ENCODE results near the gene PPM1H.

DNA sequence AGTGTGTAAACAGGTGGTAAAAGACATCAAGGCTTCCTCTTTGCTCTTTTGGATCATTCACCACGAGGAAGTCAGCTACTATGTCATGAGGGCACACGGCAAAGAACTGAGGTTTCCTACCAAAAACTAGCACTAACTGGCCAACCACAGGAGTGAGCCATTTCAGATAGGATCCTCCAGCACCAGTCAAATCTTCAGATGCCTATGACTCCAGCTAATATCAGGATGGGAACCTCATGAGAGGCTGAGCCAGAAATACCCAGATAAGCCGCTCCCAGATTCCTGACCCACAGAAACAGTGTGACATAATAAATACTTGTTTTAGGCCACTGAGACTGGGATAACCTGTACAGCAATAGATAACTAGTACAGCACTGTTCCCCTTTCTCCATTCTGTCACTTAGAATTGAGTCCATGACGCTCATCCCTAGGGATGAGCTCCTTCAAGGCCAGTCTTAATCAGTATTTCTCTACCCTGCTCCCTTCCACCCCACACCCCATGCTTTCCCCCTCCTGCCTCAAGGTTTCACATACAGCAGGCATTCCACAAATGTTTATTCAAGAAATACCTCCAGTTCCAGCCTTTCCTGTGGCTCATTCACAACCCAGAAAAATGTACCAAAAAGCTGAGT lies 68.4 kb downstream of the PPM1H start:
- TF ChIP-seq EGR1 (IDR thresholded peaks at IDR 0.05; ENCODE audit: borderline replicate concordance in 1 of 2, low read depth in 2 of 2, low read length in 2 of 2): no peak
- no peak for TF ChIP-seq LARP7 (IDR thresholded peaks at IDR 0.05)
- no peak for TF ChIP-seq ZNF24 (IDR thresholded peaks at IDR 0.05)
- TF ChIP-seq POLR2A (IDR thresholded peaks at IDR 0.05; ENCODE audit: low read depth, low read length): no peak
- TF ChIP-seq, protein P1, sequence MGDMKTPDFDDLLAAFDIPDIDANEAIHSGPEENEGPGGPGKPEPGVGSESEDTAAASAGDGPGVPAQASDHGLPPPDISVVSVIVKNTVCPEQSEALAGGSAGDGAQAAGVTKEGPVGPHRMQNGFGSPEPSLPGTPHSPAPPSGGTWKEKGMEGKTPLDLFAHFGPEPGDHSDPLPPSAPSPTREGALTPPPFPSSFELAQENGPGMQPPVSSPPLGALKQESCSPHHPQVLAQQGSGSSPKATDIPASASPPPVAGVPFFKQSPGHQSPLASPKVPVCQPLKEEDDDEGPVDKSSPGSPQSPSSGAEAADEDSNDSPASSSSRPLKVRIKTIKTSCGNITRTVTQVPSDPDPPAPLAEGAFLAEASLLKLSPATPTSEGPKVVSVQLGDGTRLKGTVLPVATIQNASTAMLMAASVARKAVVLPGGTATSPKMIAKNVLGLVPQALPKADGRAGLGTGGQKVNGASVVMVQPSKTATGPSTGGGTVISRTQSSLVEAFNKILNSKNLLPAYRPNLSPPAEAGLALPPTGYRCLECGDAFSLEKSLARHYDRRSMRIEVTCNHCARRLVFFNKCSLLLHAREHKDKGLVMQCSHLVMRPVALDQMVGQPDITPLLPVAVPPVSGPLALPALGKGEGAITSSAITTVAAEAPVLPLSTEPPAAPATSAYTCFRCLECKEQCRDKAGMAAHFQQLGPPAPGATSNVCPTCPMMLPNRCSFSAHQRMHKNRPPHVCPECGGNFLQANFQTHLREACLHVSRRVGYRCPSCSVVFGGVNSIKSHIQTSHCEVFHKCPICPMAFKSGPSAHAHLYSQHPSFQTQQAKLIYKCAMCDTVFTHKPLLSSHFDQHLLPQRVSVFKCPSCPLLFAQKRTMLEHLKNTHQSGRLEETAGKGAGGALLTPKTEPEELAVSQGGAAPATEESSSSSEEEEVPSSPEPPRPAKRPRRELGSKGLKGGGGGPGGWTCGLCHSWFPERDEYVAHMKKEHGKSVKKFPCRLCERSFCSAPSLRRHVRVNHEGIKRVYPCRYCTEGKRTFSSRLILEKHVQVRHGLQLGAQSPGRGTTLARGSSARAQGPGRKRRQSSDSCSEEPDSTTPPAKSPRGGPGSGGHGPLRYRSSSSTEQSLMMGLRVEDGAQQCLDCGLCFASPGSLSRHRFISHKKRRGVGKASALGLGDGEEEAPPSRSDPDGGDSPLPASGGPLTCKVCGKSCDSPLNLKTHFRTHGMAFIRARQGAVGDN (IDR thresholded peaks at IDR 0.05): no peak
- TF ChIP-seq, protein P2, sequence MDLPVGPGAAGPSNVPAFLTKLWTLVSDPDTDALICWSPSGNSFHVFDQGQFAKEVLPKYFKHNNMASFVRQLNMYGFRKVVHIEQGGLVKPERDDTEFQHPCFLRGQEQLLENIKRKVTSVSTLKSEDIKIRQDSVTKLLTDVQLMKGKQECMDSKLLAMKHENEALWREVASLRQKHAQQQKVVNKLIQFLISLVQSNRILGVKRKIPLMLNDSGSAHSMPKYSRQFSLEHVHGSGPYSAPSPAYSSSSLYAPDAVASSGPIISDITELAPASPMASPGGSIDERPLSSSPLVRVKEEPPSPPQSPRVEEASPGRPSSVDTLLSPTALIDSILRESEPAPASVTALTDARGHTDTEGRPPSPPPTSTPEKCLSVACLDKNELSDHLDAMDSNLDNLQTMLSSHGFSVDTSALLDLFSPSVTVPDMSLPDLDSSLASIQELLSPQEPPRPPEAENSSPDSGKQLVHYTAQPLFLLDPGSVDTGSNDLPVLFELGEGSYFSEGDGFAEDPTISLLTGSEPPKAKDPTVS (IDR thresholded peaks at IDR 0.05; ENCODE audit: low read depth, low read length): no peak
- TF ChIP-seq JUNB (IDR thresholded peaks at IDR 0.05): no peak
- TF ChIP-seq, protein P3, sequence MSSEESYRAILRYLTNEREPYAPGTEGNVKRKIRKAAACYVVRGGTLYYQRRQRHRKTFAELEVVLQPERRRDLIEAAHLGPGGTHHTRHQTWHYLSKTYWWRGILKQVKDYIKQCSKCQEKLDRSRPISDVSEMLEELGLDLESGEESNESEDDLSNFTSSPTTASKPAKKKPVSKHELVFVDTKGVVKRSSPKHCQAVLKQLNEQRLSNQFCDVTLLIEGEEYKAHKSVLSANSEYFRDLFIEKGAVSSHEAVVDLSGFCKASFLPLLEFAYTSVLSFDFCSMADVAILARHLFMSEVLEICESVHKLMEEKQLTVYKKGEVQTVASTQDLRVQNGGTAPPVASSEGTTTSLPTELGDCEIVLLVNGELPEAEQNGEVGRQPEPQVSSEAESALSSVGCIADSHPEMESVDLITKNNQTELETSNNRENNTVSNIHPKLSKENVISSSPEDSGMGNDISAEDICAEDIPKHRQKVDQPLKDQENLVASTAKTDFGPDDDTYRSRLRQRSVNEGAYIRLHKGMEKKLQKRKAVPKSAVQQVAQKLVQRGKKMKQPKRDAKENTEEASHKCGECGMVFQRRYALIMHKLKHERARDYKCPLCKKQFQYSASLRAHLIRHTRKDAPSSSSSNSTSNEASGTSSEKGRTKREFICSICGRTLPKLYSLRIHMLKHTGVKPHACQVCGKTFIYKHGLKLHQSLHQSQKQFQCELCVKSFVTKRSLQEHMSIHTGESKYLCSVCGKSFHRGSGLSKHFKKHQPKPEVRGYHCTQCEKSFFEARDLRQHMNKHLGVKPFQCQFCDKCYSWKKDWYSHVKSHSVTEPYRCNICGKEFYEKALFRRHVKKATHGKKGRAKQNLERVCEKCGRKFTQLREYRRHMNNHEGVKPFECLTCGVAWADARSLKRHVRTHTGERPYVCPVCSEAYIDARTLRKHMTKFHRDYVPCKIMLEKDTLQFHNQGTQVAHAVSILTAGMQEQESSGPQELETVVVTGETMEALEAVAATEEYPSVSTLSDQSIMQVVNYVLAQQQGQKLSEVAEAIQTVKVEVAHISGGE (CRISPR knock-in tag; IDR thresholded peaks at IDR 0.05): no peak
- TF ChIP-seq NFIC (IDR thresholded peaks at IDR 0.05; ENCODE audit: low read depth, low read length): no peak

All from GM12878 (cell line).